Activated CD8-positive, alpha-beta memory T cell treated with anti-CD3 and anti-CD28 coated beads, Interleukin-2, amount 50 U/mL, for 1 hour (primary cell): ENCODE measurements around the gene H1-8.
"Not testable (repeated sequence)": the region's sequence is repeated elsewhere in the genome, so short reads cannot be mapped to it uniquely, and the experiment has no call there.

Experiments
- DNase-seq: peaks from one replicate; pipeline ENCODE4 v3.0.0-alpha.2; 2020; ENCODE audit errors: extremely low read depth

Gene H1-8

DNA sequence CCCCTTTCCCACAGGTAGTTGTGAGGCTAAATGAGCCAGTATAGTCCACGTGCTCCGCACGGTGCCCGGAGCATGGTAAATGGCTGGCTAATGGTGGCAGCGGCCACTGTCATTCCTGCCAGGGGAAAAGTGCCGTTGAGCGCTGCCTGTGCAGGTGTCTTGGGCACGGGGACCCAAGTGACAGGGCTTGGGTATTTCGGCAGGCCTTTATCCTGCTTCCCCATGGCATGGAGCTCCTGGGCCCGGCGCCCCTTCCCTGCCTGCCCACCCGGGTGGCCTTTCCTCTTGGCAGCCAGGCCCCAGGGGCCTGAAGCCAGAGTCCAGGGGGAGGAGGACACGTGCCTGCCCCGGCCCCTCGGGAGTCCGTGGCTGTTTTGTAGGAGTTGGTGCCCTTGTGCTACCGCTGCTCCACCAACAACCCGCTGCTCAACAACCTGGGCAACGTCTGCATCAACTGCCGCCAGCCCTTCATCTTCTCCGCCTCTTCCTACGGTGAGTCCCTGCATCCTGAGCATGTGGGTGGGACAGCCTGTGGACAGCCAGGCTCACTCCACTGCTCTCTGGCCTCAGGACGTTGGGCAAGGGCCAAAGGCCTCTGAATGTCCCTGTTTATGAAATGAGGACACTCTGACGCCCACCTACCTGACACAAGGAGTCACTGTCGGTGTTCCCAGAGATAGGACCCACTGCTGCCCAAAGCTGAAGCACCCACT lies 27.7 kb upstream of the H1-8 start:
- DNase-seq, result not testable (repeated sequence)

DNA sequence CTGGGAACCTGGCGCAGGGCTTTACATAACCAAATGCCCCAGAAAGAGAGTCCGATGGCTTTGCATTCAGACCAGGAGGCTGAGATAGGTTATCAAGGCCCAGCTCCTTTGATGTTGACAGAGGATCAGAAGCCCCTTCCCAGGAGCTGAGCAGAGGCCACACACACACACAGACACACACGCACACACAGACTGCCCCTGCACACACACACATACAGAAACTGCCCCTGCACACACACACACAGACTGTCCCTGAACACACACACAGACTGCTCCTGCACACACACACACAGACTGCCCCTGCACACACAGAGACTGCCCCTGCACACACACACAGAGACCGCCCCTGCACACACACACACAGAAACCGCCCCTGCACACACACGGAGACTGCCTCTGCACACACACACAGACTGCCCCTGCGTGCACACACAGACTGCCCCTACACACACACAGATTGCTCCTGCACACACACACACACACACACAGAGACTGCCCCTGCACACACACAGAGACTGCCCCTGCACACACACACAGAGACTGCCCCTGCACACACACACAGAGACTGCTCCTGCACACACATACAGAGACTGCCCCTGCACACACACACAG lies 27.0 kb upstream of the H1-8 start:
- not testable (repeated sequence) for DNase-seq

DNA sequence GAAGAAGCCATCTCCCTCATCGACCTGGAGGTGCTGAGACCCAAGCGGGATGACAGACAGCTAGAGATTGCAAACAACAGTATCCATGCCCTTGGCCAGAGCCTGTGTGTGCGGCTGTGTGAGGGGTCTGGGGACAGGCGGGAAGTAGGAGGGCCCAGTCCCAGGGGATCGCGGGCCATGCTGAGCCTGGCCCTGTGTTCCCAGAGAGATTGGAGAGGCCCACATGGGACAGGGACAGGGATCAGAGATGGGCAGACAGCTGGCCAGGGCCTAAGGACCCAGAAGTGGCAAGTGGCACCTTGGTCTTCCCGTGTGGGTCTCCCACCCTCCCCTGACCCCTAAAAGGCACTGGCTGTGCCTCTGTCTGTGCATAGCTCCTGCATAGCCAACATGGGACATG lies 25.5 kb upstream of the H1-8 start:
- DNase-seq, result no peak

DNA sequence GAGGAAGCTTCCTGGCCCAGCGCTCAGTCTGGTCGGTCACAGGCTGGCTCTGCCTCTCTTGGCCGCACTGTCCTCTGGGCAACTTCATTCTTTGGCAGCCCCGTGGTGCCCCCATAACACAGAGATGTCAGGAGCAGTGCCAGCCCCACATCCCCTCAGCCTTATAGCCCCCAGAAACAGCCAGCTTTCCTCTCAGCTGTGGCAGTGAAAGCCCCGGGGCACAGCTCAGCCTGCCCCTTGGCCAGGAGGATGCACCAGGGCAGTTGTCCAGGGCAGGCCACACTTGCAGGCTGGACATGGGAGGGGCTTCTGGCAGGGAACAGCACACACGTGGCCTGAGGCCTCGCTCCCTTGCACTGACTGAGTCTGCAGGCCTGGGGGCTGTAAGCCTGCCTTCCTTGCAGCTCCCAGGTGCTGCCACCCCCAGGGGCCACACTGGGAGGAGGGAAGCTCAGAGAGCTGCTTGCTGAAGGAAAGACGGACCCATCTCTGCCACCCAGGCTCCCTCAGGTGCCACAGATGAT lies 24.9 kb upstream of the H1-8 start:
- no peak for DNase-seq

DNA sequence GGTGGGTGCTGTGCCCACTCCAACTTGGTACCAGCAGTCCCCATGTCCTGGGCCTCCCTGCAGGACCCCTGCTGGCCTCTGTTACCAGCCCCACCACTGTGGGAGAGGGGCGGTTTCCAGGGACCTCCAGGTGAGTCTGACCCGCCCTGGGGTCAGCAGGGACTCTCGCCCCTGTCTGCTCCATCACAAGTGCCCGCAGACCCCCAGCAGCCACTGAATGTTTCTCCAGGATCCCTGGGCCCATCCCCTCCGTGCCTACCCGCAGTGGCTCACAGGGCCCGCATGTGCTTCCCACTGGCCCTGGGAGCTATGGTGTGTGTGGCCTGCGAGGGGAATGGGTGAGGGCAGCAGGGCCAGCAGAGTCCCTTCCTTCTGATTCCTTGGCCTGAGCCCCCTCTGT lies 24.4 kb upstream of the H1-8 start:
- no peak for DNase-seq

DNA sequence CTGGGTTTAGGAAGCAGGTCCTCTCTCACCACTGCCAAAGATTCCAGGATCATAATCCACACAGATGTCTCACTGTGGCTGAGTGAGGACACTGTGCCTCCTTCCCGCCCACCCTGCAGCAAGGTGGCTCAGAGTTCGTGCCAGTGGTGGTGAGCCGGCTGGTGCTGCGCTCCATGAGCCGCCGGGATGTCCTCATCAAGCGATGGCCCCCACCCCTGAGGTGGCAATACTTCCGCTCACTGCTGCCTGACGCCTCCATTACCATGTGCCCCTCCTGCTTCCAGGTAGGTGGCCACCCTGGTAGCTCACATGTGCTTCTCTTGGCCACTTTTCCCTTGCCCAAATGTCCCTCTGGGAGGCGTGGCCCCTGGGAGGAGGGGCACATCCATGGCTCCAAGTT lies 23.5 kb upstream of the H1-8 start:
- DNase-seq, result no peak

DNA sequence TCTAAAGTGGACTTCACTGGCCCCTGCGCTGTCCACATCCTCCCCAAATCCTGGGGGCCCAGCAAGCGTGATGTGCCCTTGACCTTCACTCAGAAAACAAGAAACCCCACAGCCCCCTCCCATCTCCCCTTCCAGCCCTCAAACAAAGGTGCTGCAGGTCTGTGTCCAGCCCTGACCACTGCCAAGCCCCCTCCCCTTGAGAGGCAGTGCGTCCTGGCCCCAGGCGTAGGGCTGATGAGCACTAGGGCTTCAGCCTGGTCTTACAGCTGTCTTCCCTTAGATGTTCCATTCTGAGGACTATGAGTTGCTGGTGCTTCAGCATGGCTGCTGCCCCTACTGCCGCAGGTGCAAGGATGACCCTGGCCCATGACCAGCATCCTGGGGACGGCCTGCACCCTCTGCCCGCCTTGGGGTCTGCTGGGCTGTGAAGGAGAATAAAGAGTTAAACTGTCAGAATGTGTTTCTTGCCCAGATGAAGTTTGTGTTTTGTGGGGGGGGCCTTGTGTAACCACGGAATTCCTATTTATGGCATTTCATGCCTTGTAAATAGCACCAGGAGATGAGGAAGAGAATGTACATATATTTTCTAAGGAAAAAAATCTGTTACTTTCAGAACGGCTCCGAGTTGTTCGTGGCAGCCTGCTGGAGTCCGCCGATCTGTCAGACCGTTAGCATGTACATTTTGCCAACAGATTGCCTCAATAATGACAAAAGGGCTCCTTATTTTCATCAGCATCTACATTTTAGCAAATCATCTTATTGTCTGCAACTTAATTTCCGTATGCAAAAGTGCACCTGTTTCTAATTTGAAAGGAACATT lies 22.9 kb upstream of the H1-8 start:
- DNase-seq, result no peak

DNA sequence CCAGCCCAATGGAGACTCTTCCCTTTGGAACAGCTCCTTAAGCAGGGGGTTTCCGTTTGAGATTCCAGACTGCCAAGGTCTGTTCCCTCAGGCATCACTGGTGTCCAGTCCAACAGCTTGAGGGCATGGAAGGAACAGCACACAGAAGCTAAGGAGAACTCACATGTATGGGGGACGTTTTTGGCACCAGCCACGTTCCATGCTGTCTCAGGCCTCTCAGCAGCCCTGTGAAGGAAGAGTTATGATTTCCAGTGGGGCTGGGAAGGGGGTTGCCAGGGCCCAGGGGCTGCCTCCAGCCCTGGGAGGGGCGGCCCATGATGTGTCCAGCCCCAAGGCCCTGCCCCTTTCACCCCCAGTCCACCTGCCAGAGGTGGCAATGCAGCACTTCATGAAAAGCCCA lies 22.0 kb upstream of the H1-8 start:
- no peak for DNase-seq

DNA sequence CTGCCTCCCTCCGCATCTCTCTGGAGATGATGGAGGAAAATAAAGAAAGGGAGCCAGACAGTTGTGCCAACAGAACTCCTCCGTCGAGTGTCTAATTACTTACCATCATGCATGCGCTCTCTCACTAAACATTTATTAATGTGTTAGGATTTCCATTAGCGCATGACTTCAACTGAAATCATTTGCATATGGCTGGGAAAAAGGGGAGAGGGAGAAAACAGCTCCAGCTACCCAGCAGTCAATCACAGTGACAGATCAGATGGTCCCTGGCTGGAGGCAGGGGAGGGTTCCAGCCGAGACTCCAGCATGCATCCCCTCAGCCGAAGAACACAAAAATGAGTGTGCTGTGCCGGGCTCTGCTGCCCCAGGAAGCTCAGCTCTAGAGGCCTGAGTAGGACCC lies 21.4 kb upstream of the H1-8 start:
- DNase-seq, result no peak

DNA sequence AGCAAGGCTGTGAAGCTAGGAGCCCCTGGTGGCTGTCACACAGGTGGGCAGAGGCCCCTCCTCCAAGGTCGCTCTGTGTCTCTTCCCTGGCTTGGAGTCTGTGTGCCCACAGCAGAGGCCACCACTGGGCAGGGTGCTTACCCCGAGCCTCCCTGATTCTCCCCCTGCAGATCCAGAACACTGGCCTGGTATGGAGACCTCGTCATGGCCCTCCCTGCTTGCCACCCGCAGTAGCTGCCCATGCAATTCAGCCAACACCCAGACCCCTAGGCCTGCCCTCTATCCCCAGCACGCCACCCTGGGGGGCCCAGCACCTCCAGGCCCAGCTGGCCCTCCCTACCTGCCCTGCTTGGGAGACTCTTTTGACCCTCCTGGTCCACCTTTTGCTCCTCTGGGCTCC lies 20.0 kb upstream of the H1-8 start:
- DNase-seq, result no peak

DNA sequence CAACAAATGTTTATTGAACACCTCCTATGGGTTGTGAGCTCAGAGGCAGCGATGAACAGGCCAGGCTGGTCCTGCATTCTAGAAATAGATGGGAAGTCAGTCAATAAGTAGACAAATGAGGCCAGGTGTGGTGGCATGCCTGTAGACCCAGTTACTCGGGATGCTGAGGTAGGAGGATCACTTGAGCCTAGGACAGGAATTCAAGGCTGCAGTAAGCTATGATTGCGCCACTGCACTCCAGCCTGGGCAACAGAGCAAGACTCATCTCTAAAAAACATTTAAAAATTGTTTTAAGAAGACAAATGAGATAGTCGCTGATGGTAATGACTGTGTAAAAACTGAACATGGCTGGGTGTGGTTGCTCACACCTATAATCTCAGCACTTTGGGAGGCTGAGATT lies 18.9 kb upstream of the H1-8 start:
- DNase-seq, result no peak

DNA sequence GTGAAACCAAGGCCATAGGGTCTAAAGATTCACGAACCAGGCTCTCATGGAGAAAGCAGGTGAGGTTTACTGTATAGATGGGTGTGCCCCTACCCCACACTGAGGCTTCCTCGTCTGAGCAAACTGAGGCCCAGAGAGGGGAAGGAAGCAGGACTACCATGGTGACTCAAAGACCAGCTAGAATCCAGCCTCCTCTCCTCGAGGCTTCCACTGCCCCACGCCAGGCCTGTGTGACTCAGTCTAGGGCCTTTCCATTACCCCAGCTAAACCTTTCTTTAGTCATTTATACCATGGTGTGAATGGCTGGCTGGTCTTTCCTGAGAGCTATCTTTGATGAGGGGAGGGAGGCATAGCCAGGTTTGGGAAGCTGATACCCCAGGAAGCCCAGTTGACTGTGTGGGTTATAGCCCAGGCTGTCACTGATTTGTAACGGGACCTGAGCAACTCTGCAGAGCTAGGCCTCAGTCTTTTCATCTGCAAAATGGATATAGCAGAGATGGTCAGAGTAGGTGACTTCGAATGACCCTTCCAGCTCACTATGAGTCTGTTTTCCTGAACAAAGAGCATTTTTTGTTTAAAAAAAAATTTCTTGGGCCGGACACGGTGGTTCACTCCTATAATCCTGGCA lies 17.5 kb upstream of the H1-8 start:
- DNase-seq, result no peak

DNA sequence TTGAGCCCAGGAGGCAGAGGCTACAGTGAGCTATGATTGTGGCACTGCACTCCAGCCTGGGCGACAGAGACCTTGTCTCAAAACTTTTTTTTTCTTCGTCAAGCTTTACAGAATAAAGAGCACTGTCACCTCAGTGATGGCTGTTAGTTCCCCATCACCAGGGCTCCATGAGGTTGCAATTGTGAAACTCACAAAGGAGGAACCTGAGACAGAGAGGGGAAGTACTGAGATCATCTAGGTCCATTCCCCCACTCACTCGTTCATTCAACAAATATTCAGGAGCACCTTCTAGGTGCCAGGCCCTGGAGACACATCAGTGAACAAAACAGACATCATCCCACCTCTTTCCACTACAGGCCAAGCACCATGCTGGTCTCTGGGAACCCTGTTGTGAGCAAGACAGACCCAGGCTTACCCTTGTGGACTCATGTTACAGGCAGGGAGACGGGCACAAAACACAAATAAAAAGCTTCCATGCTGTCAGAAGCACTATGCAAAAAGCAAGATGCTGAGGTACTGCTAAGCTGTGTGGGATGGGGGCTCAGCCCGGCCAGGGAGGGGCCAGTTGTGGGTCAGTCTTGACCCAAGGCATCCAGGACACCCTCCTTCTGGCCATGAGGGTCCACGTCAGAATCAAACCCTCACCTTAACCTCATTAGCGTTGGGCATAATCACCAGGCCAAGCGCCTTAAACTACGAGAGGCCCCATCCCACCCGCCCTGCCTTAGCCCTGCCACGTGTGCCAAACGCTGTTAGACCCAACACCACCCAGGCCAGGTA lies 16.7 kb upstream of the H1-8 start:
- DNase-seq, result no peak

DNA sequence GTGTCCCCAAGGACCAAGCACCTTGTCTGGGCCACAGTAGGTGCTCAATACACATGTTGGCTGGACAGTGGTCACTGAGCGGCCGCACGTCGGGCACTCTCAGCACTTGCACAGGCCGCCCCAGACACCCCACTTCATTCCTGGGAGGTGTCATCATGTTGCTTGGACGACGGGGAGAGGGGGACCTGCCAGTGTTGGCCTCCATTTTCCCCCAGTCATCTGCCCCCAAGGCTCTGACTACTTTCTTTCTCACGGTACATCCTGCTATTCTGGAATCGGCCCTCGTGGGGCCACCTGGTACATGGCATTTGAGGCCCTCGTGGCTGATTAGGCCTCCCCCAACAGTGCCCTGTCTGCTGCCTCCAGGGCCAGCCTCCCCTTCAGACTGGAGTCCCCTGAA lies 15.7 kb upstream of the H1-8 start:
- no peak for DNase-seq

DNA sequence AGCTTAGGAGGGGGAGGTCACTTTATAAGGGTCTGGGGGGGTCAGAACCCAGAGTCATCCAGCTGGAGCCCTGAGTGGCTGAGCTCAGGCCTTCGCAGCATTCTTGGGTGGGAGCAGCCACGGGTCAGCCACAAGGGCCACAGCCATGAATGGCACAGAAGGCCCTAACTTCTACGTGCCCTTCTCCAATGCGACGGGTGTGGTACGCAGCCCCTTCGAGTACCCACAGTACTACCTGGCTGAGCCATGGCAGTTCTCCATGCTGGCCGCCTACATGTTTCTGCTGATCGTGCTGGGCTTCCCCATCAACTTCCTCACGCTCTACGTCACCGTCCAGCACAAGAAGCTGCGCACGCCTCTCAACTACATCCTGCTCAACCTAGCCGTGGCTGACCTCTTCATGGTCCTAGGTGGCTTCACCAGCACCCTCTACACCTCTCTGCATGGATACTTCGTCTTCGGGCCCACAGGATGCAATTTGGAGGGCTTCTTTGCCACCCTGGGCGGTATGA lies 14.3 kb upstream of the H1-8 start, which contains the start of gene RHO:
Gene RHO, plus strand, starts transcription at position 51 of the 512 bp plus-strand sequence. Its CDS starts 95 bp downstream, at position 146.
- no peak for DNase-seq

DNA sequence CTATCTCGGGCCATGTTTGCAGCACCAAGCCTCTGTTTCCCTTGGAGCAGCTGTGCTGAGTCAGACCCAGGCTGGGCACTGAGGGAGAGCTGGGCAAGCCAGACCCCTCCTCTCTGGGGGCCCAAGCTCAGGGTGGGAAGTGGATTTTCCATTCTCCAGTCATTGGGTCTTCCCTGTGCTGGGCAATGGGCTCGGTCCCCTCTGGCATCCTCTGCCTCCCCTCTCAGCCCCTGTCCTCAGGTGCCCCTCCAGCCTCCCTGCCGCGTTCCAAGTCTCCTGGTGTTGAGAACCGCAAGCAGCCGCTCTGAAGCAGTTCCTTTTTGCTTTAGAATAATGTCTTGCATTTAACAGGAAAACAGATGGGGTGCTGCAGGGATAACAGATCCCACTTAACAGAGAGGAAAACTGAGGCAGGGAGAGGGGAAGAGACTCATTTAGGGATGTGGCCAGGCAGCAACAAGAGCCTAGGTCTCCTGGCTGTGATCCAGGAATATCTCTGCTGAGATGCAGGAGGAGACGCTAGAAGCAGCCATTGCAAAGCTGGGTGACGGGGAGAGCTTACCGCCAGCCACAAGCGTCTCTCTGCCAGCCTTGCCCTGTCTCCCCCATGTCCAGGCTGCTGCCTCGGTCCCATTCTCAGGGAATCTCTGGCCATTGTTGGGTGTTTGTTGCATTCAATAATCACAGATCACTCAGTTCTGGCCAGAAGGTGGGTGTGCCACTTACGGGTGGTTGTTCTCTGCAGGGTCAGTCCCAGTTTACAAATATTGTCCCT lies 13.4 kb upstream of the H1-8 start:
- no peak for DNase-seq

DNA sequence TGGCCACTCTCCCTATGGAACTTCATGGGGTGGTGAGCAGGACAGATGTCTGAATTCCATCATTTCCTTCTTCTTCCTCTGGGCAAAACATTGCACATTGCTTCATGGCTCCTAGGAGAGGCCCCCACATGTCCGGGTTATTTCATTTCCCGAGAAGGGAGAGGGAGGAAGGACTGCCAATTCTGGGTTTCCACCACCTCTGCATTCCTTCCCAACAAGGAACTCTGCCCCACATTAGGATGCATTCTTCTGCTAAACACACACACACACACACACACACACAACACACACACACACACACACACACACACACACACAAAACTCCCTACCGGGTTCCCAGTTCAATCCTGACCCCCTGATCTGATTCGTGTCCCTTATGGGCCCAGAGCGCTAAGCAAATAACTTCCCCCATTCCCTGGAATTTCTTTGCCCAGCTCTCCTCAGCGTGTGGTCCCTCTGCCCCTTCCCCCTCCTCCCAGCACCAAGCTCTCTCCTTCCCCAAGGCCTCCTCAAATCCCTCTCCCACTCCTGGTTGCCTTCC lies 12.7 kb upstream of the H1-8 start:
- DNase-seq, result no peak

DNA sequence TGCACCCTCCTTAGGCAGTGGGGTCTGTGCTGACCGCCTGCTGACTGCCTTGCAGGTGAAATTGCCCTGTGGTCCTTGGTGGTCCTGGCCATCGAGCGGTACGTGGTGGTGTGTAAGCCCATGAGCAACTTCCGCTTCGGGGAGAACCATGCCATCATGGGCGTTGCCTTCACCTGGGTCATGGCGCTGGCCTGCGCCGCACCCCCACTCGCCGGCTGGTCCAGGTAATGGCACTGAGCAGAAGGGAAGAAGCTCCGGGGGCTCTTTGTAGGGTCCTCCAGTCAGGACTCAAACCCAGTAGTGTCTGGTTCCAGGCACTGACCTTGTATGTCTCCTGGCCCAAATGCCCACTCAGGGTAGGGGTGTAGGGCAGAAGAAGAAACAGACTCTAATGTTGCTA lies 12.2 kb upstream of the H1-8 start:
- no peak for DNase-seq

DNA sequence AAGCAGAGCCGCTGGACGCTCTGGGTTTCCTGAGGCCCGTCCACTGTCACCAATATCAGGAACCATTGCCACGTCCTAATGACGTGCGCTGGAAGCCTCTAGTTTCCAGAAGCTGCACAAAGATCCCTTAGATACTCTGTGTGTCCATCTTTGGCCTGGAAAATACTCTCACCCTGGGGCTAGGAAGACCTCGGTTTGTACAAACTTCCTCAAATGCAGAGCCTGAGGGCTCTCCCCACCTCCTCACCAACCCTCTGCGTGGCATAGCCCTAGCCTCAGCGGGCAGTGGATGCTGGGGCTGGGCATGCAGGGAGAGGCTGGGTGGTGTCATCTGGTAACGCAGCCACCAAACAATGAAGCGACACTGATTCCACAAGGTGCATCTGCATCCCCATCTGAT lies 11.3 kb upstream of the H1-8 start:
- no peak for DNase-seq

DNA sequence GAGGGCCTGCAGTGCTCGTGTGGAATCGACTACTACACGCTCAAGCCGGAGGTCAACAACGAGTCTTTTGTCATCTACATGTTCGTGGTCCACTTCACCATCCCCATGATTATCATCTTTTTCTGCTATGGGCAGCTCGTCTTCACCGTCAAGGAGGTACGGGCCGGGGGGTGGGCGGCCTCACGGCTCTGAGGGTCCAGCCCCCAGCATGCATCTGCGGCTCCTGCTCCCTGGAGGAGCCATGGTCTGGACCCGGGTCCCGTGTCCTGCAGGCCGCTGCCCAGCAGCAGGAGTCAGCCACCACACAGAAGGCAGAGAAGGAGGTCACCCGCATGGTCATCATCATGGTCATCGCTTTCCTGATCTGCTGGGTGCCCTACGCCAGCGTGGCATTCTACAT lies 10.7 kb upstream of the H1-8 start:
- no peak for DNase-seq
